NT2/D1 (cell line): ENCODE measurements around the gene IL12B.
"Not testable (repeated sequence)": the region's sequence is repeated elsewhere in the genome, so short reads cannot be mapped to it uniquely, and the experiment has no call there.

Experiments used
- SUZ12 ChIP-seq: IDR thresholded peaks from 2 replicates; pipeline ENCODE4 v1.6.1; 2011; ENCODE audit not compliant: insufficient read length, insufficient read depth; ENCODE audit errors: extremely low read depth
- YY1 ChIP-seq: IDR thresholded peaks from 2 replicates; pipeline ENCODE4 v1.6.1; 2011; ENCODE audit not compliant: insufficient read length, insufficient read depth
- ZNF274 ChIP-seq: IDR thresholded peaks from 2 replicates; pipeline ENCODE4 v1.6.1; 2011; ENCODE audit warnings: mild to moderate bottlenecking, low read depth, low read length

- TF ChIP-seq ZNF274, SUZ12, YY1: not testable (repeated sequence)
These were observed 36.5 kb upstream of the IL12B start for GRCh38 chr5:159366776-159367175.
